GM23248 (cell line): Measurements from ENCODE around the gene MRM3. TPM values are rescaled to one million over a fixed set of nuclear protein-coding genes. Genes with fewer than 3 reads are reported as not detected.

ENCODE experiments used
- DNase-seq: peaks from one replicate; pipeline ENCODE4 v3.0.0-alpha.2; 2015
- H2AFZ ChIP-seq: fragments of 200-600 bp; sonication (generic); 2 replicates; pipeline ENCODE4 v1.6.1; 2016; ENCODE audit warnings: antibody characterized with exemption
- H3F3A ChIP-seq: fragments of 200-600 bp; sonication (generic); 2 replicates; pipeline ENCODE4 v1.6.1; 2016; ENCODE audit warnings: mild to moderate bottlenecking, antibody characterized with exemption, mixed run types; ENCODE audit not compliant: insufficient read depth
- H3K27ac ChIP-seq: fragments of 200-600 bp; sonication (generic); 2 replicates; pipeline ENCODE4 v1.5.1; 2016; ENCODE audit warnings: mild to moderate bottlenecking
- H3K27me3 ChIP-seq: fragments of 200-600 bp; sonication (generic); replicated peaks from 2 replicates; pipeline ENCODE4 v1.6.1; 2016; ENCODE audit warnings: mild to moderate bottlenecking; ENCODE audit not compliant: insufficient read depth
- H3K36me3 ChIP-seq: fragments of 200-600 bp; sonication (generic); 2 replicates; pipeline ENCODE4 v1.6.1; 2016; ENCODE audit warnings: low read depth, mild to moderate bottlenecking
- H3K4me1 ChIP-seq: fragments of 200-600 bp; sonication (generic); 2 replicates; pipeline ENCODE4 v1.6.1; 2016; ENCODE audit warnings: mild to moderate bottlenecking; ENCODE audit not compliant: insufficient read depth
- H3K4me2 ChIP-seq: fragments of 200-600 bp; sonication (generic); one replicate; pipeline ENCODE4 v1.6.1; 2016; ENCODE audit warnings: mild to moderate bottlenecking; ENCODE audit not compliant: unreplicated experiment
- H3K4me3 ChIP-seq: fragments of 200-600 bp; sonication (generic); 2 replicates; pipeline ENCODE4 v1.5.1; 2016; ENCODE audit warnings: mild to moderate bottlenecking
- H3K79me2 ChIP-seq: fragments of 200-600 bp; sonication (generic); 2 replicates; pipeline ENCODE4 v1.6.1; 2016; ENCODE audit warnings: mild to moderate bottlenecking; ENCODE audit not compliant: insufficient read depth
- H3K9ac ChIP-seq: fragments of 200-600 bp; sonication (generic); 2 replicates; pipeline ENCODE4 v1.6.1; 2016; ENCODE audit warnings: mild to moderate bottlenecking
- H3K9me2 ChIP-seq: fragments of 200-600 bp; sonication (generic); 2 replicates; pipeline ENCODE4 v1.6.1; 2016; ENCODE audit warnings: mixed run types, mild to moderate bottlenecking, moderate library complexity; ENCODE audit not compliant: insufficient read depth
- H3K9me3 ChIP-seq: fragments of 200-600 bp; sonication (generic); one replicate; pipeline ENCODE4 v1.6.1; 2017; ENCODE audit warnings: low read depth
- H4K20me1 ChIP-seq: fragments of 200-600 bp; sonication (generic); 2 replicates; pipeline ENCODE4 v1.6.0; 2016; ENCODE audit not compliant: insufficient read depth
- EZH2 ChIP-seq: fragments of 200-600 bp; sonication (generic); IDR thresholded peaks from 2 replicates; pipeline ENCODE4 v1.6.1; 2018; ENCODE audit warnings: antibody characterized with exemption, mild to moderate bottlenecking; ENCODE audit not compliant: insufficient read depth, poor library complexity, severe bottlenecking
- EZH2phosphoT487 ChIP-seq: fragments of 200-600 bp; sonication (generic); IDR thresholded peaks from 2 replicates; pipeline ENCODE4 v1.6.1; 2018; ENCODE audit warnings: antibody characterized with exemption, moderate library complexity, mild to moderate bottlenecking, low read depth; ENCODE audit not compliant: insufficient read depth
- WGBS, 2 experiments: methylation state at CpG; one replicate each; pipeline ENCODE4 v1.1.6; 2015 to 2017; ENCODE audit warnings: low lambda C conversion rate in 2 of 2, low coverage in 1 of 2; ENCODE audit errors: missing lambda C conversion rate in 2 of 2; 5-methylcytosine and 5-hydroxymethylcytosine counted together
- in situ Hi-C: fragments of 300-500 bp; cut with MboI; formaldehyde crosslinking; loops from 2 replicates; pipeline ENCODE4 v1.15.0; 2020
- polyA plus RNA-seq: library from polyadenylated mRNA; unstranded; fragments of >200 nt; fragmentation: Nextera tagmentation; extraction: Ambion mirVana; gene quantifications from 2 replicates; pipeline ENCODE4 v1.2.1, GENCODE V29; 2016
- total RNA-seq: library from RNA; depleted of rRNA; stranded (reverse); fragments of >200 nt; shearing (Covaris generic); gene quantifications from 2 replicates; pipeline ENCODE4 v1.2.3, GENCODE V29; 2014

Gene MRM3
- total and polyA plus RNA-seq, 2 experiments from 2014 or later, result 19.1 to 19.3 TPM

GRCh38 chr17:750431-751037 lies 31.6 kb upstream of the MRM3 start:
- peak overlapping the region; percentile 85 for H3K4me3 ChIP-seq
- no peak overlapping the region for H3K27ac ChIP-seq
- no peaks in the 10 kb centered on the region for H4K20me1 ChIP-seq
- TF ChIP-seq EZH2phosphoT487 (no peak), EZH2 (no peak)
- peak overlapping the region; percentile 88 for H3K9ac ChIP-seq
- no peaks in the 10 kb centered on the region for H3K9me3 ChIP-seq
- whole genome bisulfite sequencing, 2 experiments, result 52 to 60% methylated on average over 8 of the region's 8 CpGs
- peaks cover 11% of the 10 kb centered on the region; the same call in 1 of the 2 replicates for H3K4me1 ChIP-seq
- H3K4me2 ChIP-seq, result peak overlapping the region; percentile 92
- H3K36me3 ChIP-seq, result no peaks in the 10 kb centered on the region
- peaks cover 15% of the 10 kb centered on the region for H3F3A ChIP-seq
- no peaks in the 10 kb centered on the region for H3K27me3 ChIP-seq
- H2AFZ ChIP-seq, result no peak overlapping the region
- H3K79me2 ChIP-seq, result peaks cover 40% of the 10 kb centered on the region
- no peaks in the 10 kb centered on the region for H3K9me2 ChIP-seq
- peak; percentile 22 for DNase-seq
- in situ Hi-C loops, result no loop called here

GRCh38 chr17:751269-752001 lies 30.7 kb upstream of the MRM3 start:
- DNase-seq, result peak; percentile 75
- no peaks in the 10 kb centered on the region for H3K36me3 ChIP-seq
- TF ChIP-seq EZH2, result no peak
- no peak for TF ChIP-seq EZH2phosphoT487
- H3K27ac ChIP-seq, result peak overlapping the region; percentile 30
- in situ Hi-C loops, result no loop called here
- H3K27me3 ChIP-seq, result no peaks in the 10 kb centered on the region
- no peaks in the 10 kb centered on the region for H3K9me3 ChIP-seq
- peaks cover 40% of the 10 kb centered on the region for H3K79me2 ChIP-seq
- H3K4me2 ChIP-seq, result peak overlapping the region; percentile 92
- no peaks in the 10 kb centered on the region for H3K9me2 ChIP-seq
- no peaks in the 10 kb centered on the region for H4K20me1 ChIP-seq
- WGBS, 2 experiments, result 2 to 3% methylated on average over 48 to 49 of the region's 49 CpGs
- peak overlapping the region; percentile 99 for H2AFZ ChIP-seq
- H3F3A ChIP-seq, result peaks cover 15% of the 10 kb centered on the region
- H3K9ac ChIP-seq, result peak overlapping the region; percentile 88
- peak overlapping the region; percentile 85 for H3K4me3 ChIP-seq
- peaks cover 11% of the 10 kb centered on the region; the same call in 1 of the 2 replicates for H3K4me1 ChIP-seq

- peaks cover 40% of the 10 kb centered on the region for H3K79me2 ChIP-seq
- H4K20me1 ChIP-seq, result no peaks in the 10 kb centered on the region
- peak within 1 kb of the TSS; percentile 99 for H2AFZ ChIP-seq
- 1% methylated on average over 32 to 54 of the region's 87 CpGs for WGBS, 2 experiments
- peak within 1 kb of the TSS; percentile 95 for H3K4me2 ChIP-seq
- no peaks in the 10 kb centered on the region for H3K9me3 ChIP-seq
- H3F3A ChIP-seq, result peaks cover 15% of the 10 kb centered on the region
- H3K27ac ChIP-seq, result peak within 1 kb of the TSS; percentile 30
- peaks cover 11% of the 10 kb centered on the region; the same call in 1 of the 2 replicates for H3K4me1 ChIP-seq
- in situ Hi-C loops, result no loop called here
- H3K27me3 ChIP-seq, result no peaks in the 10 kb centered on the region
- peak within 1 kb of the TSS; percentile 85 for H3K4me3 ChIP-seq
- no peaks in the 10 kb centered on the region for H3K36me3 ChIP-seq
- H3K9me2 ChIP-seq, result no peaks in the 10 kb centered on the region
- DNase-seq, result peak; percentile 93
- no peak for TF ChIP-seq EZH2phosphoT487
- no peak for TF ChIP-seq EZH2
- peak within 1 kb of the TSS; percentile 88 for H3K9ac ChIP-seq
These were observed 30.0 kb upstream of the MRM3 start, which contains the start of gene GEMIN4 for GRCh38 chr17:752002-752619. Gene GEMIN4, minus strand, starts transcription at chr17:752264. Its CDS starts 122 bp downstream, at chr17:752142.

GRCh38 chr17:752620-753219 lies 29.4 kb upstream of the MRM3 start:
- Histone ChIP-seq H3K27ac (no peak overlapping the region), H3K9me3 (no peaks in the 10 kb centered on the region), H3K9ac (peak overlapping the region; percentile 88), H4K20me1 (no peaks in the 10 kb centered on the region), H3F3A (peaks cover 15% of the 10 kb centered on the region), H2AFZ (peak overlapping the region; percentile 99), H3K4me2 (peak overlapping the region; percentile 95), H3K27me3 (no peaks in the 10 kb centered on the region), H3K79me2 (peaks cover 38% of the 10 kb centered on the region), H3K36me3 (no peaks in the 10 kb centered on the region), H3K4me1 (peaks cover 11% of the 10 kb centered on the region; the same call in 1 of the 2 replicates), H3K9me2 (no peaks in the 10 kb centered on the region), H3K4me3 (peak overlapping the region; percentile 85)
- TF ChIP-seq EZH2phosphoT487 (no peak), EZH2 (no peak)
- peak; percentile 76 for DNase-seq
- 15 to 37% methylated on average over 30 to 43 of the region's 43 CpGs for WGBS, 2 experiments
- in situ Hi-C loops, result no loop called here
